Measurements from ENCODE around the gene MYB. TPM values are rescaled to one million over a fixed set of nuclear protein-coding genes. Genes with fewer than 3 reads are reported as not detected.
"Not testable (repeated sequence)": the region's sequence is repeated elsewhere in the genome, so short reads cannot be mapped to it uniquely, and the experiment has no call there.

Gene MYB
- total and polyA plus RNA-seq, 4 donors, result 2.0 to 3.9 (median 2.4) TPM

GRCh38 chr6:135162678-135163439, 18.2 kb upstream of the MYB start:
- Histone ChIP-seq H3K9me3 (ENCODE audit: control insufficient read depth, insufficient read depth, low read length) (no peaks in the 10 kb centered on the region), H3K36me3 (ENCODE audit: control insufficient read depth, insufficient read depth, low read length) (no peaks in the 10 kb centered on the region), H3K27ac (ENCODE audit: low read depth, low read length) (no peak overlapping the region), H3K27me3 (ENCODE audit: control insufficient read depth, insufficient read depth, low read length) (no peaks in the 10 kb centered on the region), H3K4me1 (ENCODE audit: control insufficient read depth, insufficient read depth, low read length) (no peaks in the 10 kb centered on the region), H3K4me3 (ENCODE audit: low read depth, low read length) (no peak overlapping the region)
- peak in 2 of 6 donors; percentile 4 to 5 for DNase-seq (ENCODE audit: low read depth in 4 of 6, low spot score in 6 of 6)
- 45% methylated on average over 2 of the region's 10 CpGs for WGBS (ENCODE audit: insufficient coverage)

GRCh38 chr6:135163440-135163738, 17.7 kb upstream of the MYB start:
- Histone ChIP-seq H3K9me3 (ENCODE audit: control insufficient read depth, insufficient read depth, low read length) (no peaks in the 10 kb centered on the region), H3K4me3 (ENCODE audit: low read depth, low read length) (no peak overlapping the region), H3K4me1 (ENCODE audit: control insufficient read depth, insufficient read depth, low read length) (no peaks in the 10 kb centered on the region), H3K36me3 (ENCODE audit: control insufficient read depth, insufficient read depth, low read length) (no peaks in the 10 kb centered on the region), H3K27me3 (ENCODE audit: control insufficient read depth, insufficient read depth, low read length) (no peaks in the 10 kb centered on the region), H3K27ac (ENCODE audit: low read depth, low read length) (no peak overlapping the region)
- no peak for DNase-seq (ENCODE audit: low read depth in 4 of 6, low spot score in 6 of 6)
- no CpG with 5 or more reads among the region's 3 CpGs for WGBS (ENCODE audit: insufficient coverage)

GRCh38 chr6:135164387-135164786, 16.7 kb upstream of the MYB start:
- 90% methylated on average over 3 of the region's 6 CpGs for WGBS (ENCODE audit: insufficient coverage)
- not testable (repeated sequence) for H3K4me3 ChIP-seq (ENCODE audit: low read depth, low read length); DNase-seq (ENCODE audit: low read depth in 4 of 6, low spot score in 6 of 6); H3K27ac ChIP-seq (ENCODE audit: low read depth, low read length); H3K4me1 ChIP-seq (ENCODE audit: control insufficient read depth, insufficient read depth, low read length); H3K9me3 ChIP-seq (ENCODE audit: control insufficient read depth, insufficient read depth, low read length); H3K27me3 ChIP-seq (ENCODE audit: control insufficient read depth, insufficient read depth, low read length); H3K36me3 ChIP-seq (ENCODE audit: control insufficient read depth, insufficient read depth, low read length)

GRCh38 chr6:135165031-135165430, 16.1 kb upstream of the MYB start:
- Histone ChIP-seq H3K27me3 (ENCODE audit: control insufficient read depth, insufficient read depth, low read length) (no peaks in the 10 kb centered on the region), H3K4me3 (ENCODE audit: low read depth, low read length) (no peak overlapping the region), H3K9me3 (ENCODE audit: control insufficient read depth, insufficient read depth, low read length) (no peaks in the 10 kb centered on the region), H3K36me3 (ENCODE audit: control insufficient read depth, insufficient read depth, low read length) (no peaks in the 10 kb centered on the region), H3K27ac (ENCODE audit: low read depth, low read length) (no peak overlapping the region), H3K4me1 (ENCODE audit: control insufficient read depth, insufficient read depth, low read length) (no peaks in the 10 kb centered on the region)
- no CpG with 5 or more reads among the region's 2 CpGs for whole genome bisulfite sequencing (ENCODE audit: insufficient coverage)
- no peak for DNase-seq (ENCODE audit: low read depth in 4 of 6, low spot score in 6 of 6)

- H3K4me3 ChIP-seq (ENCODE audit: low read depth, low read length), result no peak overlapping the region
- 87% methylated on average over 3 of the region's 3 CpGs for WGBS (ENCODE audit: insufficient coverage)
- H3K36me3 ChIP-seq (ENCODE audit: control insufficient read depth, insufficient read depth, low read length), result no peaks in the 10 kb centered on the region
- no peaks in the 10 kb centered on the region for H3K4me1 ChIP-seq (ENCODE audit: control insufficient read depth, insufficient read depth, low read length)
- no peak overlapping the region for H3K27ac ChIP-seq (ENCODE audit: low read depth, low read length)
- H3K9me3 ChIP-seq (ENCODE audit: control insufficient read depth, insufficient read depth, low read length), result no peaks in the 10 kb centered on the region
- no peaks in the 10 kb centered on the region for H3K27me3 ChIP-seq (ENCODE audit: control insufficient read depth, insufficient read depth, low read length)
- DNase-seq (ENCODE audit: low read depth in 4 of 6, low spot score in 6 of 6), result no peak
Observed at GRCh38 chr6:135166515-135166914, 14.6 kb upstream of the MYB start.

- Histone ChIP-seq H3K4me3 (ENCODE audit: low read depth, low read length) (no peak overlapping the region), H3K27ac (ENCODE audit: low read depth, low read length) (no peak overlapping the region), H3K36me3 (ENCODE audit: control insufficient read depth, insufficient read depth, low read length) (no peaks in the 10 kb centered on the region), H3K9me3 (ENCODE audit: control insufficient read depth, insufficient read depth, low read length) (no peaks in the 10 kb centered on the region), H3K27me3 (ENCODE audit: control insufficient read depth, insufficient read depth, low read length) (no peaks in the 10 kb centered on the region), H3K4me1 (ENCODE audit: control insufficient read depth, insufficient read depth, low read length) (no peaks in the 10 kb centered on the region)
- no peak for DNase-seq (ENCODE audit: low read depth in 4 of 6, low spot score in 6 of 6)
- no CpG with 5 or more reads among the region's 1 CpG for WGBS (ENCODE audit: insufficient coverage)
Observed at GRCh38 chr6:135167617-135168016, 13.5 kb upstream of the MYB start.

- Histone ChIP-seq H3K4me1 (ENCODE audit: control insufficient read depth, insufficient read depth, low read length) (no peaks in the 10 kb centered on the region), H3K36me3 (ENCODE audit: control insufficient read depth, insufficient read depth, low read length) (no peaks in the 10 kb centered on the region), H3K27ac (ENCODE audit: low read depth, low read length) (no peak overlapping the region), H3K9me3 (ENCODE audit: control insufficient read depth, insufficient read depth, low read length) (no peaks in the 10 kb centered on the region), H3K27me3 (ENCODE audit: control insufficient read depth, insufficient read depth, low read length) (no peaks in the 10 kb centered on the region), H3K4me3 (ENCODE audit: low read depth, low read length) (no peak overlapping the region)
- DNase-seq (ENCODE audit: low read depth in 4 of 6, low spot score in 6 of 6), result no peak
Observed at GRCh38 chr6:135168766-135169165, 12.3 kb upstream of the MYB start.

- 51% methylated on average over 2 of the region's 2 CpGs for WGBS (ENCODE audit: insufficient coverage)
- Histone ChIP-seq H3K9me3 (ENCODE audit: control insufficient read depth, insufficient read depth, low read length) (no peaks in the 10 kb centered on the region), H3K4me1 (ENCODE audit: control insufficient read depth, insufficient read depth, low read length) (no peaks in the 10 kb centered on the region), H3K36me3 (ENCODE audit: control insufficient read depth, insufficient read depth, low read length) (no peaks in the 10 kb centered on the region), H3K27me3 (ENCODE audit: control insufficient read depth, insufficient read depth, low read length) (no peaks in the 10 kb centered on the region), H3K4me3 (ENCODE audit: low read depth, low read length) (no peak overlapping the region), H3K27ac (ENCODE audit: low read depth, low read length) (no peak overlapping the region)
- DNase-seq (ENCODE audit: low read depth in 4 of 6, low spot score in 6 of 6), result no peak
Observed at GRCh38 chr6:135170238-135170637, 10.9 kb upstream of the MYB start.

GRCh38 chr6:135170849-135171248, 10.3 kb upstream of the MYB start:
- Histone ChIP-seq H3K27ac (ENCODE audit: low read depth, low read length) (no peak overlapping the region), H3K4me1 (ENCODE audit: control insufficient read depth, insufficient read depth, low read length) (no peaks in the 10 kb centered on the region), H3K4me3 (ENCODE audit: low read depth, low read length) (no peak overlapping the region), H3K9me3 (ENCODE audit: control insufficient read depth, insufficient read depth, low read length) (no peaks in the 10 kb centered on the region), H3K27me3 (ENCODE audit: control insufficient read depth, insufficient read depth, low read length) (no peaks in the 10 kb centered on the region), H3K36me3 (ENCODE audit: control insufficient read depth, insufficient read depth, low read length) (no peaks in the 10 kb centered on the region)
- no peak for DNase-seq (ENCODE audit: low read depth in 4 of 6, low spot score in 6 of 6)
- WGBS (ENCODE audit: insufficient coverage), result 87% methylated on average over 3 of the region's 3 CpGs

- no peaks in the 10 kb centered on the region for H3K27me3 ChIP-seq (ENCODE audit: control insufficient read depth, insufficient read depth, low read length)
- no CpG with 5 or more reads among the region's 3 CpGs for WGBS (ENCODE audit: insufficient coverage)
Observed at GRCh38 chr6:135173242-135173988, 7.7 kb upstream of the MYB start.

More at GRCh38 chr6:135173242-135173988, 7.7 kb upstream of the MYB start:
- Histone ChIP-seq H3K27ac (ENCODE audit: low read depth, low read length) (no peak overlapping the region), H3K4me3 (ENCODE audit: low read depth, low read length) (no peak overlapping the region), H3K36me3 (ENCODE audit: control insufficient read depth, insufficient read depth, low read length) (no peaks in the 10 kb centered on the region), H3K4me1 (ENCODE audit: control insufficient read depth, insufficient read depth, low read length) (no peaks in the 10 kb centered on the region), H3K9me3 (ENCODE audit: control insufficient read depth, insufficient read depth, low read length) (no peaks in the 10 kb centered on the region)
- no peak for DNase-seq (ENCODE audit: low read depth in 4 of 6, low spot score in 6 of 6)

Measured in spinal cord (tissue), 10 donors.